ENCODE data around the gene TOP1. TPM values are rescaled to one million over a fixed set of nuclear protein-coding genes. Genes with fewer than 3 reads are reported as not detected.
A peak's percentile ranks its signal among the peaks of the same experiment; 100 is the strongest.

The TOP1 gene
- total and polyA plus RNA-seq, 9 of the 15 experiments (the other 6 are each of a cell fraction or from before 2014, with no cell fraction given) = 26.4 to 127 (median 39.6) TPM

- TF ChIP-seq TAF1 (IDR thresholded peaks at IDR 0.05; ENCODE audit: control insufficient read depth, extremely low read depth, insufficient read depth, low read length, severe bottlenecking) (no peak), SOX6 (IDR thresholded peaks at IDR 0.05) (peak; percentile 35; the same call in 1 of the 2 replicates), TFAP4 (CRISPR knock-in tag; IDR thresholded peaks at IDR 0.05; ENCODE audit: borderline replicate concordance) (0 out of 2 replicates have a peak, but pooled peaks have one; percentile 41), ZNF586 (CRISPR knock-in tag; conservative IDR thresholded peaks at IDR 0.05) (no peak), BRD4 (IDR thresholded peaks at IDR 0.05) (0 out of 2 replicates have a peak, but pooled peaks have one; percentile 50), HDGF (IDR thresholded peaks at IDR 0.05) (no peak), GABPB1 (CRISPR knock-in tag; IDR thresholded peaks at IDR 0.05) (0 out of 2 replicates have a peak, but pooled peaks have one; percentile 36), MAZ (CRISPR knock-in tag; conservative IDR thresholded peaks at IDR 0.05 in 1 of 2, IDR thresholded peaks at IDR 0.05 in 1 of 2) (peak in 1 of 2 experiments; percentile 29; a peak in 1 of 4 replicates), RB1 (IDR thresholded peaks at IDR 0.05; ENCODE audit: low read depth) (peak; percentile 69; the same call in 1 of the 2 replicates), ZBTB1 (CRISPR knock-in tag; IDR thresholded peaks at IDR 0.05; ENCODE audit: borderline replicate concordance, low read depth) (no peak), MEIS2 (IDR thresholded peaks at IDR 0.05; ENCODE audit: partially characterized antibody) (peak; percentile 13), REST (IDR thresholded peaks at IDR 0.05; ENCODE audit: borderline replicate concordance) (peak; percentile 92), REST (CRISPR knock-in tag; IDR thresholded peaks at IDR 0.05; ENCODE audit: low read depth) (no peak), SMC3 (conservative IDR thresholded peaks at IDR 0.05; ENCODE audit: insufficient read depth, low read depth, low read length) (peak; percentile 81), E2F8 (IDR thresholded peaks at IDR 0.05; ENCODE audit: low read depth, partially characterized antibody) (no peak), CC2D1A (IDR thresholded peaks at IDR 0.05) (peak; percentile 55; the same call in 1 of the 2 replicates)
These were observed 38.0 kb upstream of the TOP1 start (continued) for GRCh38 chr20:40990542-40991120.
